G401 (cell line): ENCODE results near the gene CEP83. TPM values are rescaled to one million over a fixed set of nuclear protein-coding genes. Genes with fewer than 3 reads are reported as not detected.
"Not testable (repeated sequence)": the region's sequence is repeated elsewhere in the genome, so short reads cannot be mapped to it uniquely, and the experiment has no call there.

ENCODE experiments used
- DNase-seq: peaks from one replicate; pipeline ENCODE4 v3.0.0-alpha.2; 2015; ENCODE audit warnings: low spot score
- in situ Hi-C: cut with HindIII; loops from 2 replicates; pipeline ENCODE4 v1.10.0; 2016; ENCODE audit warnings: low sequenced_read_pairs, mixed read lengths
- total RNA-seq: library from RNA; depleted of rRNA; stranded (reverse); fragments of >200 nt; shearing (Covaris generic); gene quantifications from 2 replicates; pipeline ENCODE4 v1.2.3, GENCODE V29; 2014

The CEP83 gene
- total RNA-seq, 1 experiment from 2014 or later: 16.1 TPM

DNA sequence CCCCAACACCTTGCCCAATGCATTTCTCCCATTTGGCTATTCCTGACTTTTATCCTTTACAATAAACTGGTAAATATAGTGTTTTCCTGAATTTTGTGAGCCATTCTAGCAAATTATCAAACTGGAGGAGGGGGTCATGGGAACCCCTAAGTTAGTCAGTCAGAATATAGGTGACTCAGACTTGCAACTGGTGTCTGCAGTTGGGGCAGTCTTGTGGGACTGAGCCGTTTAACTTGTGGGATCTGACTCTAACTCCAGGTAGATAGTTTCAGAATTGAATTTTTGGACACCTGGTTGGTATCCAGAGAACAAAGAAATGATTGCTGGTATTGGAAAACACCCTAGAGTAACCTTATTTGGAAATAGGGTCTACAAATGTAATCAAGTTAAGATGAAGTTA lies 133.4 kb downstream of the CEP83 start:
- no peak for DNase-seq
- in situ Hi-C loops: no loop called here

DNA sequence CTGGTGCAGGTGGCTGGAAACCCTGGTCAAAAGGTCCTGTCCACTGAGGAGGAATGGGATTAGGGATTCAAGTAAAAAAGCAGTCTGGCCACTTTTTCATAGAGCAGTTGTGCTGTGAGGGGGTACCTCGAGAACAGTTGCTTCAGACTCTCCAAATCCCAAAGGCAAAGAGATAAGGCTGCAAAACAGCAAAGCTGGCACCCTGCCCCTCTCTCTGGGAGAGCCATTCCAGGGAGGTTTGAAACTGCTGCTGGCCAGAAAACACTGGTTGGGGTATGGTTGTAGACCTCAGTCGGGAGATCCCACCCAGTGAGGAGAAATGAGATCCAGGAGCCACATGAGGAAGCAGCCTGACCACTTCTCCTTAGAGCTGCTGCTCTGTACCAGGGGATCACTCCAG lies 137.3 kb downstream of the CEP83 start:
- DNase-seq: no peak
- in situ Hi-C loops: no loop called here

DNA sequence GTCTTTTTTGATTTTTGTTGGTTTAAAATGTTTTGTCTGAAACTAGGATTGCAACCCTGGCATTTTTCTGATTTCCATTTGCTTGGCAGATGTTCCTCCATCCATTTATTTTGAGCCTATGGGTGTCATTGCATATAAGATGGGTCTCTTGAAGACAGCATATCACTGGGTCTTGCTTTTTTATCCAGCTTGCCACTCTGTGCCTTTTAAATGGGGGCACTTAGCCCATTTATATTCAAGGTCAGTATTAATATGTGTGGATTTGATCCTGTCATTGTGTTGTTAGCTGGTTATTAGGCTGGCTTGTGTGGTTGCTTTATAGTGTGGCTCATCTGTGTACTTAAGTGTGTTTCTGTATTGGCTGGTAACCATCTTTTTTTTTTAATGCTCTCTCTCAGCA lies 139.6 kb downstream of the CEP83 start:
- in situ Hi-C loops: no loop called here
- no peak for DNase-seq

DNA sequence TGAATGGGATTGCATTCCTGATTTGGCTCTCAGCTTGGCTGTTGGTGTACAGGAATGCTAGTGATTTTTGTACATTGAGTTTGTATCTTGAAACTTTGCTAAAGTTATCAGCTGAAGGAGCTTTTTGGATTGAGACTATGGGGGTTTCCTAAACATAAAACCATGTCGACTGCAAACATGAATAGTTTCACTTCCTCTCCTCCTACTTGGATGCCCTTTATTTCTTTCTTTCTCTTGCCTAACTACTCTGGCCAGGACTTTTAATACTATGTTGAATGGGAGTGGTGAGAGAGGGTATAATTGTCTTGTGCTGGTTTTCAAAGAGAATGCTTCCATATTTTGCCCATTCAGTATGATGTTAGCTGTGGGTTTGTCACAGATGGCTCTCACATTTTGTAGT lies 141.5 kb downstream of the CEP83 start:
- in situ Hi-C loops: no loop called here
- DNase-seq: no peak

DNA sequence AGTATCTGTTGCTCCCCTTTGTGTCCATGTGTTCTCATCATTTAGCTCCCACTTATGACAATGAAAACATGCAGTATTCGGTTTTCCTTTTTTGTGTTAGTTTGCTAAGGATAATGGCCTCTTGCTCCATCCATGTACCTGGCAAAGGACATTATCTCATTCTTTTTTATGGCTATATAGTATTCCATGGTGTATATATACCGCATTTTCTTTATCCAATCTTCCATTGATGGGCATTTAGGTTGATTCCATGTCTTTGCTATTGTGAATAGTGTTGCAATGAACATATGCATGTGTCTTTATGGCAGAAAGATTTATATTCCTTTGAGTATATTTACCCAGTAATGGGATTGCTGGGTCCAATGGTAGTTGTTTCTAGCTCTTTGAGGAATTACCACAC lies 143.1 kb downstream of the CEP83 start:
- in situ Hi-C loops: not testable (repeated sequence)

DNA sequence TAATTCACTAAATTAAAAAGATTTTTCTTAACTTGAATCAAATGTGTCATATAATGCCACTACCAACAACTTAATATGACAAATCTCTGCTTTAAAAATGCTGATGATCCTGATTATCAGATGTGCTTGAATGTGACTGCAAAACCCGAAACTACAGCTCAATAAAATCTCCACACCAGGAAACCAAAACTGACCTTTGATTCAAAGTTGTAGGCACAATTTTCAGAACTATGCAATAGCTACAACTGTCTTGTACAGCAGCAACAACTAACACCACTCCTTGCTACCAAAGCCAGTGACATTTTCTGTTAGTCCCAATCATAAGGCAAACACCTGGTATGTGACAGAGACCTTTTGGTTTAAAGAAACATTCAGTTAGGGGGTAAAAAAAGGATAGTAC lies 147.3 kb downstream of the CEP83 start:
- DNase-seq: no peak
- in situ Hi-C loops: no loop called here

More for the DNA sequence above, 143.1 kb downstream of the CEP83 start:
- DNase-seq: not testable (repeated sequence)

DNA sequence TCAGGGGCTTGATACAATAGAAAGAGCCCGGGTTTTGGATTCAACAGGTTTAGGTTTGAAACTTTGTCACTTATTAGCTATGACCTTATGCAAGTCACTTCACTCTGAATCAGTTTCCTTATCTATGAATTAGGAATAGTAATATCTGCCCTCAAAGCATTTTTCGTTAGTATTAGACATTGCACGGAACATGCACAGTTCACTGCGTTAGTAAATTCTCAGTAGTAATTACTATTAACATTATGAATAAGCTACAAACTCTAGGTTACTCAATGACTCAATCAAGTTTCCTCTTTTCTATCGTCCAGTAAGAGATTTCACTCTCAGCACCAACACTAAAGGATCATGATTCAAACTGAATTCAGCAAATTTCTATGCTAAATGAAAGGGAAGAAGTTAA lies 150.3 kb downstream of the CEP83 start:
- no peak for DNase-seq
- in situ Hi-C loops: no loop called here

DNA sequence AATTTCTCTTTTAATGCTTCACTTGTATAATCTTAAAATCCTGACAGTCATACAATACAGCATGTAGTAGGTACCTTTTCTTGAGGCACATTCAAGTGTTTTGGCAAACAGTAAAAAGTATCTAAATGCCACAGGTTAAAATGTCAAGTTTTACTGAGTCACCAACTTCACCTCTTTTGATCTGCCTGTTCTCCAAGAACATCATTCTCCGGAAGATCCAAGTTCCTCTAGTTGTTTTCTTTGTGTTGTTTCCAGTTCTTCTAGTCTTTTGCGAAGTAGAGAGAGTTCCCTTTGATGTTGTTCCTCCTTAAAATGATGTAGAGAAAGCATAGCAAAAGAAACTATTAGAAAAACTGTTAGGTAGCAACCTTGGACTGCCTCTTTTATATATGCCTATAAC lies 151.1 kb downstream of the CEP83 start:
- no peak for DNase-seq
- in situ Hi-C loops: no loop called here

DNA sequence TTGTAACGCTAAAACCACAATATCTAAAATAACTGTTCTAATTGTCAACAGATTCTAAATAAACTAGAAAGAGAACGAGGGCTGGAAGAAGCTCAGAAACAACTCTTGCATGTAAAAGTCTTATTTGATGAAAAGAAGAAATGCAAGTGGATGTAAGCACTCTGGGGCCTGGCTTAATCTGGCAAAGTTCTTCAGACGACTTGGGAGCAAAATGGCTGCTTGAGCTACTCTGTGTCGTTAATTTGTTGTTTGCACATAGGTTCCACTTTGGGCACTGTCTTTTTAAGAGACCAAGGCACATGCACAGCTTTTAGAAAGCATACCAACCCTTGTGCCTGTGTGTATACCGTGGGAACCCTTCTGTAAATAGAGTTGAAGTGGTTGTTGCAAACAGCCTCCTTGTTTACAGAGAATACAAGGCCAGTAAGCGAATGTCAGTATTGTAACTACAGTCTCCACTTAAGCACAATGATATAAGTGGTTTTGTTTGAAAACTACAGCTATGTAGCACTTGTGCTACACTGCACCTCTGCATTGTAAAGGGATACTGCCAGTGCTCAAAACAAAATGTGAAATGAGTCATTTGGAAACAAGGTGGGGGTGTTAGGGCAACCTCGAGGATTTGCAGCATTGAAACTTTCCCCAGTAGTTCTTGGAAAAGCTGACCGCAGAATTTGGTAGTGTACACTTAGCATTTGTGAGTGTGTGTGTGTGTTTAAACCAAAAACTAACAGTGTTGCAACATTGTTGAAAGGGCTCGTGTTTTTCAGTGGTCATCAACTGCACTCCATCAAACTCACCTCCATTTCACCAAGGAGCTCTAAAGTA lies 154.3 kb downstream of the CEP83 start:
- in situ Hi-C loops: no loop called here
- no peak for DNase-seq

DNA sequence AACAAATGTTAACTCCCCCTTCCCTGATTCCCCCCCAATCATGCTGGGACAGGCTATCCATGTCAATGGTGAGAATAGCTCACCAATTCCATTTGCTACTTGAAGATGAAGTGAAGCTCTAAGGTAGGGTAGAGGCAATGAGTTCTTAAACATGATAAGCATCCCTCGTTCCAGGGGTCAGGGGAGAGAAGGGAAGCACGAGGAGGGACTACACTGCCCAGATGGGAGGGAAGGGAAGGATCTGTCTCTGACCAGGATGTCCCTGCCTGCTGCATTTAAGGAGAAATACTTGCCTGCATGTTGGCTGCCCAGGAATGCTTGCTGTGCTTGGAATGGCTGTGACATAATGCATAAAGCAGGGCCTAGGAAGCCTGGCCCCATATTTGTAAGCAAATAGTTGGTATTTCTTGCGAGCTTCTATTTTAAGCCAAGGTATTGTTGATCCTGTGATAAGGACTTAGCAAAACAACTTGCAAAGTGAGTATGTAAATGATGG lies 155.1 kb downstream of the CEP83 start:
- in situ Hi-C loops: no loop called here
- no peak for DNase-seq

DNA sequence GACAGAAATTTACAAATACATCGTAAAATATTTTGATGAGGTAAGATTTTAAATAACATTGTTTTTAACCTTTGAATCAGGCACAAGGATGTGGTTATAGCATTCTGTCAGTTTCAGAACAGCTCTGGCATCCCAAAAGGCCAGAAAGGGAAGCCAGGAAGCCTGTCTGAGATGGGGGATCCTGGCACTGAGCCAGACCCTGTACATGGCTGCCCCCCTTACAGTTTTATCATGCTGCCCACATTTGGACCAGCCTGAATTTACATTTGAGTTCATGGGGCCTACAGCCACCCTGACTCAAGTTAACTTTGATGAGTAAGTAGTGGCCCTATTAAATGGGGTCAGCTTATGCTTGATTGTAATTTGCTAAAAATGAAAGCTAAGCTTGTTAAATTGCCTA lies 155.7 kb downstream of the CEP83 start:
- no peak for DNase-seq
- in situ Hi-C loops: no loop called here

DNA sequence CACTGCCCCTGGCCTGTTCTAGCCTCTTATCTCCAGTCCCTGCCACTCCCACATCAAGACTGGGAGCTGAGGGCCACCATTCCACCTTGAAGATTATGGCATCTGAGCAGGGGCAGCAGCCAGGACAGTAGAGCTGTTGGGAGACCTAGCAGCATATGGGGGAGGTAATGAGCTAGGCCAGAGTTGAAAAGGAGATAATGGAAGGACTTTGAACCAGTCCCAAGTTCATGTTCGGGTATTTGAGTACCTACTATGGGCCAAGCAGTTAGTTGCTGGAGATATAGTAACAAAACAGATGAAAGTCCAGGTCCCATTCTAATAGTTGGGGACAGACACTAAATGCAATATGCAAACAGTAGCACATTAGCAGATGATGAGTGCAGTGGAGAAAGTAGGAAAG lies 159.8 kb downstream of the CEP83 start:
- in situ Hi-C loops: no loop called here
- DNase-seq: no peak

DNA sequence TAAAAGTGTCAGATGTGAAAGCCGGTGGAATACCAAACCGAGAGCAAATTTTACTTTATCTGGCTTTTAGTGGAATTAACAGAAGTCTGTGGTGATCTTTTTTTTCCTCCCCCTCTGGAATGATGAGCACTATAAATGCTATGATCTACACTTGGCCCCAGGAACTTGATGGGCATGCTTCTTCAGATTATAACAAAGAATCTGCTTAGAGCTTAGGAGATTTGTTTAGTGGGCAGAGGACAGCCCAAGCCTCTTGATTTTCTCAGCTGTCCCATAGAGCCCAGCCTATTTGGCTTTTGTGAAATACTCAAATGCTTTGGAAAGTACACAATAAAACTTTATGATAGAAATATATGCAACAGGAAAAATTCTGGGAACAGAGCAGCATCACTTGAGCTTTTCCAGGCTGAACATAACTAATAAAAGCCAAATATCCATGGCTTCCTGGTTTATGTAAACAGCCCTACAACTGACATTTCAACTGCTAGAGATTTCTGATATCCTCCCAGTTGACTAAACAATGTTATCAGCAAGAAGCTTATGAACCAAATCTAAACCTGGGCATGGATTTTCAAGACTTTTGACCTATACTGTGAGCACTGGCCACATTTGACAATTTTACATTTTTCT lies 161.7 kb downstream of the CEP83 start:
- no peak for DNase-seq
- in situ Hi-C loops: no loop called here

DNA sequence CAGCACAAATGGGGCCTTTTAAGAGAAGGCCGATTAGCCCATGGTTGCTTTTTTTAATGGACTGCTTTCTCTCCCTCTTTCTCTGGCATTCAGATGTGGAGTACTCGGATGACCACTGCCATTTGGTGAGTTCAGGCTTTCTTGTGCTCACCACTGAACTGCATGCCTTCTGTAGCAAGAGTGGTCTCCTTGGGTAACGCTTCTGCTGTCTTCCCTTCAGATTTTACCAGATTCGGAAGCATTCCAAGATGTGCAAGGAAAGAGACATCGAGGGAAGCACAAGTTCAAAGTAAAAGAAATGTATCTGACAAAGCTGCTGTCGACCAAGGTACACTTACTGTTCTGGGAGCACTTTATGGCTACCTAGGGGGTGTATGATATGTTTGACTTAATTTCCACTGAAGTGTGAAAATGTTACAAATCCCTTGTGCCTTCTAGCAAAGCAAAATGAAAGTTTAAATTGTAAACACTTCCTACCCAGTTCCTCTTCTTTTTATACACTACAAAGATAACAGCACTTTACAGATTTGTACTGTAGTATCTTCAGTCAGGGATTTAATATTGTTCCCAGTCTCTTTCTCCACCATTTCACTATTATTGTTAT lies 162.5 kb downstream of the CEP83 start:
- in situ Hi-C loops: no loop called here
- DNase-seq: no peak

DNA sequence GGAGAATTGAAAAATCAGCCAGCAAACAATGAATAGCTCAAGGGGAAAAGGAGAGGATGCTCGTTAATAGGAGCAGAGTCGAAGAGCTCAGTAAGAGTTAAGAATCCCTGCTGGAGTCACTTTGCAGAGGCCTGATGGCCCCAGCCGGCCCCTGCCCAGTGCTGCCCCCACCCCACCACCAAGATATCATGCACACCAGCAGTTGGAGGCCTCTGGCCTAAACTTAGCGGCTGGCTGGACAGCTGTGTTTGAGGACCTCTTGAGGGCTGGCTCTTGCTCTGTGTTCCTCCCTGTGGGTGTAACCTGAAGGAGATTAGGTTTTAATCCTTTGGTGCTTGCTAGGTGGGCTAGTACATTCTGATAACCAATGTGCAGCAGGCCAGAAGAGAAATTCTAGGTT lies 169.3 kb downstream of the CEP83 start:
- DNase-seq: no peak
- in situ Hi-C loops: no loop called here

DNA sequence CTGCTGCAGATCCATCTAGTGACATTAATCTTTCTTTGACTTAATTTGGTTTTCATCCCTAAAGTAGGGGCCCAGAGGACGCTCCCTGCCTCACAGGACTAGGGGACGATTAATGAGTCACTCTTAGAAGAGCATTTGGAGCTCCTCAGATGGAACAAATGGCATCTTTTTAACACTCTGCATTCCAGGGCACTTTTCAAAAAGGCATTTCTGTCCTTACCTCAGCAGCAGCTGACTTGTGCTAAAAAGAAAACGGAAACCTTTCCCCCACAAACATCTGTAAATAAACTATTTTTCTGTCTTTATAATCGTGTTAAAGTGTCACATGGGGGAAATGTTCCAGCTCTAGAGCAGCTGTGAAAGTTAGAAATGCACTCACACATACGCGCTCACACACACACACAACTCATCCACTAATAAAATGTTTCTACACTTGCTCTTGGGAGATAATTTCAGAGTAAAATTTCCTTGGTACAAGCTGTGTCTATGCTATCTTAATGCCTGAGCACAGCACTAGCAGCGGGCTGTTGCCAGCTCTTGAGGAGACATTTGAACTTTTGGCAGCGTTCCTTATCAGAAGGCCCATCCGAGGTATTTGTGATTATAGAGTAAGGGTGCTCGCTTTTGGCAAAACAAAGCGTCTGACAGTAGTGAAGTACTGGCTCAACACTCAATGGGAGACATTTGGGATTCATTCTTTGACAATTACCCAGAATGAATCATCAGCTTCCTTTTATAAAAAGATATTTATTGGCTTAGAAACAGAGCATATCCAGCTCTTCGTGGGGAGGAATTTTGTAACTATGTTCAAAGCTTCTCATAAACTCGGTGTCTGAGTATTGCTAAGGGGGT lies 170.0 kb downstream of the CEP83 start:
- DNase-seq: peak; percentile 36
- in situ Hi-C loops: no loop called here

DNA sequence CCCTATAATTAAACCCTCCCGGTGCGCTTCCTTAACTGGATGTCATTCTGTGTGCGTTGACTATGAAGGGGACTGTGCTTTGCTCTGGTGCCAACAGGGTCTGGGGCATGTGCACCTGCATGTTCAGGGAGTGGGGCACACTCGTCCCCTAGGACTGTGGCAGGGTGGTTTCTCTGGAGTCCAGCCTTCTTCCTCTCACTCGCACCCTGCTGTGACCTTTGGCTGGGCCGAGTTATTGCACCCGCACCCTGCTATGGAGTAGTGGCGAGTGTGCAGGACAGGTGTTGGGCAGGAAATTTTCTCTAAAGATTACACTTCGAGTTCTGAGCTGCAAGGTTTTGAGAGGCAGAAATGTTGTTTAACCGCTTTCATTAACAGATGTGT lies 172.4 kb downstream of the CEP83 start:
- DNase-seq: no peak
- in situ Hi-C loops: no loop called here

DNA sequence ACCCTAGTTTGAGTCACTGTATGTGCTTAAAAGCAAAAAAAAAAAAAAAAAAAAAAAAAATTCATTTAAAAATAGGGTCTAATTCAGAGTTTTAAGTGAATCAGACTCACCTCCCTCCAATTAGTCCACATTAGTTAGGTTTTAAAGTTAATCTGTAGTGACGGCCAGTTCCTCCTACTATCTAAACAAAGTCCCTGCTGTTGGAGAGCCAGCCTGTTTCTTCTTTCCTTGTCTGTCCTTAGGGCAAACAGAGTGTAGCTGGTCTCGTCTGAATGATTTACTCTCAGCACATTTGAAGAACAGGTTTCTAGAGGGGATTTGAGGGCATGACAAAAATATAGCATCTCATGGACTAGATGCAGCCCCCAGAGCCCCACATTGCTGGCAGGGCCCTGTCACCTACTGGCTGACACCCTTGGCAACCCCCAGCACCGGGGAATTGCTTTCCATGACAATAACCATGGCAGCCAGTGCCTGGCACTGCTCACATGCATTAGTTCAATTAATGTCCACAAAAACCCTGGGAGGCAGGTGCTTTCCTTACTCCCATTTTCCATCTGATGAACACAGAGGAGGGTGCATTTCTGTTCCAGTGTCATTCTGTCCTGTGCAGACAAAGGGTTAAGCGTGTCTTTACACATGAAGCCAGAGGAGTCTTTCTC lies 173.0 kb downstream of the CEP83 start:
- DNase-seq: no peak
- in situ Hi-C loops: no loop called here

DNA sequence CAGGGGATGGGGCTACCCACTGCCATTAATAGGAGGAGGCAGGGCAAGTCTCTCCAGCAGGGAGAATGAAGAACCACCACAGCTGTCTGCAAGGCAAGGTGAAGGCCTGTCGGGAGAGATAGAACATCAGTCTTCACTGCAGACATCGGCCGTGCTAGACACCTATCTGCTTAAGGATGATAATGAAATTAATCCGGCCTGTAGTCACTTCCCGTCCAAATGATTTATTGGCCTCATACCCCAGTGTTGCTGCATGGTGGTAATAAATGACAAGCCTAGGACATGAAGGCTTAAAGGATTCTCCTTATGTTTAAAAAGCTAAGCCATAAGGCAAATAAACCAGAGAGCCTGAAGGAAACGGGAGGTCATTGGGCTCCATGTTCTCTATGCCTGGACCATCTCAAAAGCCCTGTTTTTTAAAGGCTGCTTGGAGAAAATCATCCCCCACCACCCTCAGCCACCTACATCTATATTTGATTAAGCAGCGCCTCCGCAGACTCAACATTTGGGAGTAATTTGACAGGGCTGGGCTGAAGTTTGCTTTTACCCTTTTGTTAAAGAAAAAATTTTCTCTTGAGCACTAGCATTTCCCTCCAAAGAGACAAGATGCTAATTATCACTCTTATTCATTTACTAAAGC lies 173.6 kb downstream of the CEP83 start:
- in situ Hi-C loops: no loop called here
- no peak for DNase-seq
